ENCODE results near the gene IL9.
A peak's percentile ranks its signal among the peaks of the same experiment; 100 is the strongest.

The IL9 gene

GRCh38 chr5:135886136-135886535, 9.5 kb downstream of the IL9 start:
- no peak overlapping the region for H3K4me3 ChIP-seq (ENCODE audit: low read depth, low read length)
- no peak for TF ChIP-seq CTCF (IDR thresholded peaks at IDR 0.05; ENCODE audit: borderline replicate concordance, insufficient read depth, low read depth, low read length)

GRCh38 chr5:135885031-135885430, 10.6 kb downstream of the IL9 start:
- H3K4me3 ChIP-seq (ENCODE audit: low read depth, low read length): no peak overlapping the region
- TF ChIP-seq CTCF (IDR thresholded peaks at IDR 0.05; ENCODE audit: borderline replicate concordance, insufficient read depth, low read depth, low read length): no peak

GRCh38 chr5:135883441-135883840, 12.2 kb downstream of the IL9 start:
- no peak overlapping the region for H3K4me3 ChIP-seq (ENCODE audit: low read depth, low read length)
- TF ChIP-seq CTCF (IDR thresholded peaks at IDR 0.05; ENCODE audit: borderline replicate concordance, insufficient read depth, low read depth, low read length): peak; percentile 42; the same call in 1 of the 2 replicates

- H3K4me3 ChIP-seq (ENCODE audit: low read depth, low read length): no peak overlapping the region
- TF ChIP-seq CTCF (IDR thresholded peaks at IDR 0.05; ENCODE audit: borderline replicate concordance, insufficient read depth, low read depth, low read length): no peak
Observed at GRCh38 chr5:135883026-135883425, 12.6 kb downstream of the IL9 start.

- TF ChIP-seq CTCF (IDR thresholded peaks at IDR 0.05; ENCODE audit: borderline replicate concordance, insufficient read depth, low read depth, low read length): no peak
- no peak overlapping the region for H3K4me3 ChIP-seq (ENCODE audit: low read depth, low read length)
Observed at GRCh38 chr5:135881819-135882218, 13.8 kb downstream of the IL9 start.

- no peak for TF ChIP-seq CTCF (IDR thresholded peaks at IDR 0.05; ENCODE audit: borderline replicate concordance, insufficient read depth, low read depth, low read length)
Observed at GRCh38 chr5:135881244-135881643, 14.4 kb downstream of the IL9 start.

GRCh38 chr5:135880801-135881200, 14.8 kb downstream of the IL9 start:
- no peak for TF ChIP-seq CTCF (IDR thresholded peaks at IDR 0.05; ENCODE audit: borderline replicate concordance, insufficient read depth, low read depth, low read length)
- no peak overlapping the region for H3K4me3 ChIP-seq (ENCODE audit: low read depth, low read length)

More at GRCh38 chr5:135881244-135881643, 14.4 kb downstream of the IL9 start:
- H3K4me3 ChIP-seq (ENCODE audit: low read depth, low read length): no peak overlapping the region

Data from GM12875 (cell line).